Esophagus squamous epithelium (tissue), 4 donors: Measurements from ENCODE around the gene ZNF518A.

Experiments used
- CTCF ChIP-seq, 6 experiments: fragments of 450-650 bp in 4 of 6; fragments of 200-600 bp in 2 of 6; sonication (generic) in 2 of 6; IDR thresholded peaks; one replicate each; pipeline ENCODE4 v1.5.1; 2016 to 2019; ENCODE audit warnings: antibody characterized with exemption in 6 of 6, mild to moderate bottlenecking in 4 of 6, moderate library complexity in 4 of 6
- POLR2A ChIP-seq, 4 donors: fragments of 450-650 bp; IDR thresholded peaks; one replicate each; pipeline ENCODE4 v1.6.1; 2017; ENCODE audit warnings: antibody characterized with exemption in 4 of 4, mild to moderate bottlenecking in 4 of 4, moderate library complexity in 3 of 4

DNA sequence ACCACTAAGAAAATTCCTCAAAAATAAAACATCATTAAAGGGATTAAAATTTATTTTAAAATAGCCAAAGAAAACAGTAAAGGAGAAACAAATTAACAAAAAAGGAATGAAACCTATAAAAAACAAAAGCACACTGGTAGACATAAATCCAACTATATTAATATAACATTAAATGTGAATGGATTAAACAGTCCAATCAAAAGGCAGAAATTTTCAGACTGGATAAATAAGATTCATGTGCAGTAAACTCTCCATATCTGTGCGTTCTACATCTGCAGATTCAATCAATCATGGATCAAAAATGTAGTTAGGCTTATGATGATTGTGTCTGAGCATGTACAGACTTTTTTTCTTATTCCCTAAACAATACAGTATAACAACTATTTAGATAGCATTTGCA lies 42.6 kb downstream of the ZNF518A start:
- TF ChIP-seq CTCF (IDR thresholded peaks at IDR 0.05) (no peak), POLR2A (IDR thresholded peaks at IDR 0.05) (no peak)
